K562 (cell line): ENCODE measurements around the gene CD109. TPM values are rescaled to one million over a fixed set of nuclear protein-coding genes. Genes with fewer than 3 reads are reported as not detected.

Experiments used
- ATAC-seq: fragments of 200-7000 bp; cut with Tn5 transposase; 3 replicates; pipeline ENCODE4 v1.9.1; 2020; ENCODE audit warnings: moderate library complexity
- BruUV-seq: library from RNA; stranded (reverse); fragments of 400-500 nt; replicated peaks from 2 replicates; lab custom pipeline; 2021; lab: Mats Ljungman, UMichigan
- CTCF ChIA-PET: fragments of 300-600 bp; formaldehyde crosslinking; extraction: SDS; loops from one replicate; lab custom pipeline; 2021; ENCODE audit warnings: low intra/inter-chr PET ratio; lab: Yijun Ruan, JAX
- POLR2A ChIA-PET: fragments of 300-600, 350-650 bp; sonication (Branson Sonifier 250); formaldehyde crosslinking; extraction: SDS; loops from one replicate; lab custom pipeline; 2021; ENCODE audit warnings: antibody characterized with exemption, inconsistent platforms; lab: Yijun Ruan, JAX
- DNase-seq, 4 experiments: peaks; one replicate each; pipeline versions ENCODE4 v3.0.0 to v3.0.0-alpha.2; 2011 to 2018; ENCODE audit warnings: low spot score in 3 of 4, mixed read lengths in 3 of 4; ENCODE audit errors: extremely low read depth in 1 of 4
- FAIRE-seq: peaks from 2 replicates; lab custom pipeline; 2011; peaks lifted over from hg19 to GRCh38; lab: Jason Lieb, UNC
- H2AFZ ChIP-seq: 2 replicates; pipeline ENCODE4 v1.6.0; 2011; ENCODE audit warnings: low read depth, low read length, control low read depth, inconsistent platforms
- H3K27ac ChIP-seq: fragments of 200-600 bp; 3 replicates; pipeline ENCODE4 v1.8.0; 2011; ENCODE audit warnings: low read depth, mild to moderate bottlenecking, control low read depth, inconsistent platforms, low read length, moderate library complexity, mixed read lengths; ENCODE audit errors: extremely low read depth
- H3K27me3 ChIP-seq, 2 experiments: fragments of 300-600 bp in 1 of 2; 2 replicates in 1 of 2; 3 replicates in 1 of 2; pipeline versions ENCODE4 v1.6.0 to v1.8.0; 2011; ENCODE audit warnings: inconsistent platforms in 2 of 2, low read length in 2 of 2, mild to moderate bottlenecking in 1 of 2, mixed read lengths in 1 of 2, moderate library complexity in 1 of 2; ENCODE audit not compliant: control insufficient read depth in 2 of 2, insufficient read depth in 2 of 2
- H3K36me3 ChIP-seq: fragments of 300-600 bp; 3 replicates; pipeline ENCODE4 v1.8.0; 2011; ENCODE audit warnings: mild to moderate bottlenecking, low read length, inconsistent platforms; ENCODE audit not compliant: control insufficient read depth, insufficient read depth
- H3K4me1 ChIP-seq, 2 experiments: fragments of 200-600 bp in 1 of 2; replicated peaks in 1 of 2; 2 replicates in 1 of 2; 3 replicates in 1 of 2; pipeline versions ENCODE4 v1.5.1 to v1.8.0; 2011; ENCODE audit warnings: inconsistent platforms in 2 of 2, low read length in 2 of 2, mild to moderate bottlenecking in 1 of 2, mixed read lengths in 1 of 2, moderate library complexity in 1 of 2; ENCODE audit not compliant: control insufficient read depth in 2 of 2, insufficient read depth in 2 of 2
- H3K4me2 ChIP-seq: 2 replicates; pipeline ENCODE4 v1.6.1; 2011; ENCODE audit warnings: low read length, control low read depth, inconsistent platforms, mixed read lengths; ENCODE audit not compliant: insufficient read depth
- H3K4me3 ChIP-seq: fragments of 200-600 bp; sonication (generic), shearing (Covaris generic); 2 replicates; pipeline ENCODE4 v1.5.1; 2016; ENCODE audit warnings: control low read depth, inconsistent platforms
- H3K79me2 ChIP-seq: fragments of 200-600 bp; 3 replicates; pipeline ENCODE4 v1.8.0; 2011; ENCODE audit warnings: low read length, inconsistent platforms; ENCODE audit not compliant: control insufficient read depth, insufficient read depth
- H3K9ac ChIP-seq, 2 experiments: 2 replicates each; pipeline versions ENCODE4 v1.6.0 to v1.6.1; 2011; ENCODE audit warnings: low read depth in 2 of 2, low read length in 2 of 2, control low read depth in 1 of 2, inconsistent platforms in 1 of 2, mild to moderate bottlenecking in 1 of 2, mixed read lengths in 1 of 2; ENCODE audit not compliant: insufficient read depth in 1 of 2
- H3K9me1 ChIP-seq: one replicate; pipeline ENCODE4 v1.6.0; 2011; ENCODE audit warnings: inconsistent platforms, mild to moderate bottlenecking, low read length, moderate library complexity; ENCODE audit not compliant: control insufficient read depth, insufficient read depth
- H3K9me3 ChIP-seq: replicated peaks from 2 replicates; pipeline ENCODE4 v1.5.1; 2011; ENCODE audit warnings: low read depth, low read length, inconsistent platforms; ENCODE audit not compliant: control insufficient read depth, insufficient read depth
- H4K20me1 ChIP-seq: replicated peaks from 2 replicates; pipeline ENCODE4 v1.6.1; 2011; ENCODE audit warnings: low read length, inconsistent platforms, mixed read lengths; ENCODE audit not compliant: control insufficient read depth, insufficient read depth
- EHMT2 ChIP-seq: fragments of 450-650 bp; IDR thresholded peaks from 2 replicates; pipeline ENCODE4 v1.6.1; 2018; ENCODE audit warnings: antibody characterized with exemption
- FOXP1 ChIP-seq: sonication (generic); formaldehyde crosslinking; IDR thresholded peaks from 2 replicates; pipeline ENCODE4 v1.8.0; 2022; ENCODE audit warnings: mild to moderate bottlenecking, missing genetic modification reagents
- HMGXB4 ChIP-seq: sonication (generic); formaldehyde crosslinking; IDR thresholded peaks from 2 replicates; pipeline ENCODE4 v1.8.1; 2023; ENCODE audit warnings: mild to moderate bottlenecking, missing genetic modification reagents
- MEIS2 ChIP-seq: fragments of 450-650 bp; IDR thresholded peaks from 2 replicates; pipeline ENCODE4 v1.6.1; 2014; ENCODE audit warnings: mild to moderate bottlenecking; ENCODE audit not compliant: partially characterized antibody
- NCOA2 ChIP-seq, 2 experiments: fragments of 450-650 bp; IDR thresholded peaks; 2 replicates each; pipeline ENCODE4 v1.6.1; 2018; ENCODE audit warnings: mild to moderate bottlenecking in 2 of 2, moderate library complexity in 1 of 2; ENCODE audit not compliant: partially characterized antibody in 2 of 2
- UBTF ChIP-seq, 2 experiments: IDR thresholded peaks; 2 replicates each; pipeline ENCODE4 v1.6.1; 2012; ENCODE audit warnings: improper control_type of control experiment in 2 of 2, low read depth in 2 of 2, low read length in 2 of 2, borderline replicate concordance in 1 of 2
- in situ Hi-C: fragments of 300-500 bp; cut with MboI; formaldehyde crosslinking; loops from 4 replicates; pipeline ENCODE4 v1.15.0; 2018; ENCODE audit warnings: inconsistent platforms, mixed read lengths
- intact Hi-C: fragments of 100-400 bp; cut with micrococcal nuclease; formaldehyde crosslinking; loops from 2 replicates; pipeline ENCODE4 v1.14.2; 2022
- polyA plus RNA-seq, 8 experiments: library from polyadenylated mRNA; depleted of rRNA in 4 of 8; stranded (reverse) in 5 of 8; unstranded in 3 of 8; fragments of >200 nt; fragmentation: Nextera tagmentation in 2 of 8; fragmentation: Illumina TruSeq in 1 of 8; extraction: Ambion mirVana in 2 of 8; extraction: Trizol in 1 of 8; gene quantifications; 2 replicates each; pipeline versions ENCODE4 v1.2.1 to v1.2.3, GENCODE V29; 2011 to 2014; ENCODE audit warnings: inconsistent platforms in 1 of 8, missing spikeins in 1 of 8
- total RNA-seq, 7 experiments: library from RNA; depleted of rRNA in 6 of 7; stranded (reverse); fragments of >200 nt in 6 of 7; fragmentation: Illumina TruSeq in 2 of 7; extraction: Trizol in 2 of 7; gene quantifications; 2 replicates each; pipeline versions ENCODE4 v1.2.1 to v1.2.3, GENCODE V29; 2011 to 2021; ENCODE audit warnings: low replicate concordance in 1 of 7

CD109 gene
- total and polyA plus RNA-seq, 9 of the 15 experiments (the other 6 are each of a cell fraction or from before 2014, with no cell fraction given), result under 0.01 to 0.22 (median 0.11) TPM

- TF ChIP-seq UBTF (IDR thresholded peaks at IDR 0.05; ENCODE audit: borderline replicate concordance in 1 of 2, low read depth in 2 of 2, low read length in 2 of 2) (no peak), HMGXB4 (CRISPR knock-in tag) (no peak), EHMT2 (no peak), FOXP1 (CRISPR knock-in tag) (no peak), NCOA2 (IDR thresholded peaks at IDR 0.05; ENCODE audit: partially characterized antibody in 2 of 2) (no peak)
Observed at GRCh38 chr6:73784726-73785505, 88.9 kb downstream of the CD109 start (continued).

DNA sequence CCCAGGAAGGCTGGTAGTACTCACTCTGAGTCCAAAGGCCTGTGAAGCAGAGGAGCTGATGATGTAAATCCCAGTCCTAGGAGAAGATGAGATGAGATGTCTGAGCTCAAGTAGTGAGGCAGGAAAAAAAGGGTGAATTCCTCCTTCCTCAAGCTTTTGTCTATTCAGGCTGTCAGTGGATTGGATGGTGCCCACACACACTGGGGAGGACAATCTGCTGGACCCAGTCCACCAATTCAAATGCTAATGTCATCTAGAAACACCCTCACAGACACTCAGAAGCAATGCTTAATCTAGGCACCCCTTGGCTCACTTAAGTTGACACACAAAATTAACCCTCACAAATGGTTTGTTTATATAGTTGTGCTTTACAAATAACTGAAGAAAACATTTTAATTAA lies 94.6 kb downstream of the CD109 start:
- DNase-seq, result no peak
- H4K20me1 ChIP-seq, result no peaks in the 10 kb centered on the region
- H3K9me3 ChIP-seq, result no peaks in the 10 kb centered on the region
- H3K27ac ChIP-seq, result no peak overlapping the region
- ATAC-seq, result no peak
- intact Hi-C loops, result no loop called here
- H3K79me2 ChIP-seq, result no peaks in the 10 kb centered on the region
- no peak overlapping the region for H2AFZ ChIP-seq
- TF ChIP-seq MEIS2, result no peak
- ChIA-PET POLR2A (no interaction called here), CTCF (no interaction called here)
- H3K4me3 ChIP-seq, result no peak overlapping the region
- H3K9ac ChIP-seq, result no peak overlapping the region
- no peaks in the 10 kb centered on the region for H3K27me3 ChIP-seq
- in situ Hi-C loops, result no loop called here
- FAIRE-seq, result no peak
- no TSS peak for BruUV-seq
- H3K4me2 ChIP-seq, result no peak overlapping the region
- H3K36me3 ChIP-seq, result no peaks in the 10 kb centered on the region
- H3K9me1 ChIP-seq, result no peaks in the 10 kb centered on the region
- no peaks in the 10 kb centered on the region for H3K4me1 ChIP-seq
